Gastroesophageal sphincter (tissue), 3 donors: ENCODE results near the gene ARHGAP18.

Source experiments
- CTCF ChIP-seq, 4 experiments: fragments of 200-600 bp in 2 of 4; fragments of 450-650 bp in 2 of 4; sonication (generic) in 1 of 4; IDR thresholded peaks; one replicate each; pipeline ENCODE4 v1.5.1; 2017 to 2019; ENCODE audit warnings: antibody characterized with exemption in 4 of 4, mild to moderate bottlenecking in 2 of 4, moderate library complexity in 2 of 4
- EP300 ChIP-seq: sonication (generic); formaldehyde crosslinking; IDR thresholded peaks from one replicate; pipeline ENCODE4 v1.6.1; 2017; ENCODE audit warnings: antibody characterized with exemption, mild to moderate bottlenecking
- POLR2A ChIP-seq, 2 donors: fragments of 450-650 bp; IDR thresholded peaks; one replicate each; pipeline ENCODE4 v1.6.1; 2017; ENCODE audit warnings: antibody characterized with exemption in 2 of 2, mild to moderate bottlenecking in 2 of 2, moderate library complexity in 1 of 2

GRCh38 chr6:129605967-129606366 is 104.0 kb downstream of the ARHGAP18 start:
- TF ChIP-seq CTCF (IDR thresholded peaks at IDR 0.05) (no peak), POLR2A (IDR thresholded peaks at IDR 0.05) (no peak), EP300 (no peak)
